Heart left ventricle (tissue), 13 donors: ENCODE results near the gene FKBP15.
"Not testable (repeated sequence)": the region's sequence is repeated elsewhere in the genome, so short reads cannot be mapped to it uniquely, and the experiment has no call there.

Experiments
- CTCF ChIP-seq, 12 donors: fragments of 200-600 bp; sonication (generic) in 4 of 12; IDR thresholded peaks; one replicate each; pipeline versions ENCODE4 v1.5.0 to v1.8.0; 2018 to 2022; ENCODE audit warnings: antibody characterized with exemption in 12 of 12, mild to moderate bottlenecking in 5 of 12
- POLR2A ChIP-seq, 2 donors: fragments of 450-650 bp; IDR thresholded peaks; one replicate each; pipeline ENCODE4 v1.6.1; 2017; ENCODE audit warnings: antibody characterized with exemption in 2 of 2, mild to moderate bottlenecking in 2 of 2, moderate library complexity in 2 of 2
- donor health status: ischemic (EF 13 %, LVEDD 7.1; RV severe dilation, severe dysfunction).
- donor health status: DM: no; HTN: yes; CAD: no.
- donor health status: DM: no; HTN: no; CAD: no.
- donor health status: ischemic (EF 25% LVEDD 6.9; RV normal size, moderate dysfunction).
- donor health status: ischemic (EF 25% LVEDD 5.7; RV mildly dilated, moderate dysfunction).
- donor health status: ischemic (EF 35%, LVEDD 5.7; RV mildly dilated, moderate dysfunction).
- donor health status: nonischemic (EF 11% LVEDD 7.7; RV severe dilation, severe dysfunction).
- donor health status: DM: yes; HTN: yes; CAD: no.
- donor health status: PGD.
- donor health status: ischemic (EF 29% LVEDD 5.4; RV normal size, mild dysfunction).
- donor health status: nonischemic (EF 23%, LVEDD 6.1; RV moderate dilation, normal function).

- TF ChIP-seq CTCF, POLR2A (IDR thresholded peaks at IDR 0.05): not testable (repeated sequence)
Observed at GRCh38 chr9:113149561-113149960, 71.5 kb downstream of the FKBP15 start.
